IMR-90 (cell line): ENCODE data around the gene CDK14. TPM values are rescaled to one million over a fixed set of nuclear protein-coding genes. Genes with fewer than 3 reads are reported as not detected.

ENCODE experiments used
- ATAC-seq: fragments of 200-7000 bp; cut with Tn5 transposase; 2 replicates; pipeline ENCODE4 v1.9.1; 2020; ENCODE audit warnings: low read depth, mild to moderate bottlenecking, moderate library complexity
- BruUV-seq: library from RNA; stranded (reverse); fragments of 400-500 nt; replicated peaks from 2 replicates; lab custom pipeline; 2021; lab: Mats Ljungman, UMichigan
- CTCF ChIA-PET: fragments of 300-600 bp; formaldehyde crosslinking; extraction: SDS; loops from one replicate; lab custom pipeline; 2021; ENCODE audit warnings: antibody characterized with exemption; lab: Yijun Ruan, JAX
- POLR2A ChIA-PET: fragments of 300-600 bp; sonication (Branson Sonifier 250); formaldehyde crosslinking; loops from one replicate; lab custom pipeline; 2022; ENCODE audit warnings: antibody characterized with exemption; ENCODE audit not compliant: unreplicated experiment; lab: Charles Lee
- DNase-seq: peaks from one replicate; pipeline ENCODE4 v3.0.0; 2013
- H2AFZ ChIP-seq: replicated peaks from 2 replicates; pipeline ENCODE3; 2013; ENCODE audit warnings: low read length, mild to moderate bottlenecking; ENCODE audit not compliant: poor library complexity
- H2AK5ac ChIP-seq: 2 replicates; pipeline ENCODE4 v1.6.1; 2013; ENCODE audit warnings: low read depth, low read length, inconsistent platforms
- H2AK9ac ChIP-seq: replicated peaks from 2 replicates; pipeline ENCODE3; 2013; ENCODE audit warnings: mild to moderate bottlenecking, low read depth, low read length, moderate library complexity; ENCODE audit not compliant: poor library complexity
- H2BK120ac ChIP-seq: 2 replicates; pipeline ENCODE4 v1.6.1; 2013; ENCODE audit warnings: low read depth, low read length, inconsistent platforms
- H2BK15ac ChIP-seq: 3 replicates; pipeline ENCODE4 v1.6.1; 2013; ENCODE audit warnings: low read depth, low read length, inconsistent platforms
- H2BK20ac ChIP-seq: 2 replicates; pipeline ENCODE4 v1.6.1; 2013; ENCODE audit warnings: low read depth, mild to moderate bottlenecking, inconsistent platforms, low read length, moderate library complexity
- H2BK5ac ChIP-seq: 2 replicates; pipeline ENCODE4 v1.6.1; 2013; ENCODE audit warnings: mild to moderate bottlenecking, low read depth, low read length, inconsistent platforms; ENCODE audit not compliant: poor library complexity, severe bottlenecking
- H3K14ac ChIP-seq: replicated peaks from 2 replicates; pipeline ENCODE4 v1.6.1; 2013; ENCODE audit warnings: low read depth, low read length, inconsistent platforms
- H3K18ac ChIP-seq: 2 replicates; pipeline ENCODE4 v1.6.1; 2013; ENCODE audit warnings: low read depth, low read length, control low read depth
- H3K23ac ChIP-seq: 2 replicates; pipeline ENCODE4 v1.6.1; 2013; ENCODE audit warnings: low read depth, low read length, inconsistent platforms
- H3K27ac ChIP-seq: 2 replicates; pipeline ENCODE4 v1.5.1; 2013; ENCODE audit warnings: mild to moderate bottlenecking, control low read depth, low read length; ENCODE audit not compliant: insufficient read depth
- H3K27me3 ChIP-seq: 2 replicates; pipeline ENCODE4 v1.6.1; 2013; ENCODE audit warnings: low read length; ENCODE audit not compliant: control insufficient read depth, insufficient read depth
- H3K36me3 ChIP-seq: 2 replicates; pipeline ENCODE4 v1.6.1; 2013; ENCODE audit warnings: low read length, mixed read lengths; ENCODE audit not compliant: control insufficient read depth, insufficient read depth
- H3K4ac ChIP-seq: 2 replicates; pipeline ENCODE4 v1.6.1; 2013; ENCODE audit warnings: low read depth, low read length, inconsistent platforms
- H3K4me1 ChIP-seq: 2 replicates; pipeline ENCODE4 v1.6.1; 2013; ENCODE audit warnings: low read length, mixed read lengths; ENCODE audit not compliant: control insufficient read depth, insufficient read depth
- H3K4me2 ChIP-seq: 2 replicates; pipeline ENCODE4 v1.6.1; 2013; ENCODE audit warnings: low read depth, mild to moderate bottlenecking, control low read depth, low read length, moderate library complexity
- H3K4me3 ChIP-seq: 2 replicates; pipeline ENCODE4 v1.5.1; 2013; ENCODE audit warnings: low read depth, mild to moderate bottlenecking, control low read depth, low read length, moderate library complexity; ENCODE audit not compliant: insufficient read depth
- H3K56ac ChIP-seq: 2 replicates; pipeline ENCODE4 v1.6.1; 2013; ENCODE audit warnings: low read length, inconsistent platforms; ENCODE audit not compliant: insufficient read depth; ENCODE audit errors: extremely low read depth
- H3K79me1 ChIP-seq, 2 experiments: 2 replicates each; pipeline ENCODE4 v1.6.1; 2013; ENCODE audit warnings: low read length in 2 of 2, inconsistent platforms in 1 of 2, low read depth in 1 of 2
- H3K9ac ChIP-seq: 2 replicates; pipeline ENCODE4 v1.6.1; 2013; ENCODE audit warnings: low read depth, low read length, control low read depth
- H3K9me1 ChIP-seq: 2 replicates; pipeline ENCODE4 v1.6.1; 2013; ENCODE audit warnings: low read length, inconsistent platforms; ENCODE audit not compliant: insufficient read depth
- H3K9me3 ChIP-seq: 2 replicates; pipeline ENCODE4 v1.6.1; 2013; ENCODE audit warnings: low read length; ENCODE audit not compliant: control insufficient read depth, insufficient read depth
- H4K20me1 ChIP-seq: 2 replicates; pipeline ENCODE4 v1.6.1; 2013; ENCODE audit warnings: low read length, inconsistent platforms; ENCODE audit not compliant: insufficient read depth
- H4K5ac ChIP-seq: 2 replicates; pipeline ENCODE4 v1.6.1; 2013; ENCODE audit warnings: mild to moderate bottlenecking, low read depth, low read length, control low read depth
- H4K8ac ChIP-seq, 2 experiments: 2 replicates each; pipeline ENCODE4 v1.6.1; 2013; ENCODE audit warnings: low read depth in 2 of 2, low read length in 2 of 2, control low read depth in 1 of 2, inconsistent platforms in 1 of 2
- H4K91ac ChIP-seq: 2 replicates; pipeline ENCODE4 v1.6.1; 2013; ENCODE audit warnings: low read depth, low read length, inconsistent platforms; ENCODE audit not compliant: insufficient read depth
- CEBPB ChIP-seq: IDR thresholded peaks from 2 replicates; pipeline ENCODE4 v1.6.1; 2012; ENCODE audit warnings: low read depth, low read length, improper control_type of control experiment
- CHD1 ChIP-seq: IDR thresholded peaks from 2 replicates; pipeline ENCODE4 v1.6.1; 2012; ENCODE audit warnings: low read depth, low read length, improper control_type of control experiment
- ELK1 ChIP-seq: fragments of 150-350 bp; IDR thresholded peaks from 2 replicates; pipeline ENCODE4 v1.6.1; 2016; ENCODE audit warnings: low read depth, mild to moderate bottlenecking, low read length, moderate library complexity, borderline replicate concordance
- MAZ ChIP-seq: IDR thresholded peaks from 2 replicates; pipeline ENCODE4 v1.6.1; 2012; ENCODE audit warnings: low read depth, mild to moderate bottlenecking, low read length, improper control_type of control experiment, moderate library complexity, borderline replicate concordance
- NFE2L2 ChIP-seq: fragments of 150-350 bp; IDR thresholded peaks from 2 replicates; pipeline ENCODE4 v1.6.1; 2016; ENCODE audit warnings: low read depth, mild to moderate bottlenecking, low read length
- RCOR1 ChIP-seq: IDR thresholded peaks from 2 replicates; pipeline ENCODE4 v1.6.1; 2012; ENCODE audit warnings: mild to moderate bottlenecking, low read length, improper control_type of control experiment; ENCODE audit not compliant: insufficient replicate concordance
- WGBS, 2 experiments: methylation state at CpG; one replicate each; pipeline versions ENCODE4 v1.1.5 to v1.1.7; 2013; ENCODE audit warnings: missing lambda C conversion rate in 2 of 2; ENCODE audit not compliant: insufficient read length in 1 of 2; ENCODE audit errors: extremely low coverage in 2 of 2; 5-methylcytosine and 5-hydroxymethylcytosine counted together
- dilution Hi-C: fragments of 300-500 bp; cut with HindIII; formaldehyde crosslinking; loops from one replicate; pipeline ENCODE4 v1.14.3; 2018; ENCODE audit warnings: low sequenced_read_pairs; ENCODE audit not compliant: unreplicated experiment
- in situ Hi-C: fragments of 300-500 bp; cut with MboI; formaldehyde crosslinking; loops from 3 replicates; pipeline ENCODE4 v1.14.3; 2019; ENCODE audit warnings: low sequenced_read_pairs, inconsistent platforms, mixed read lengths
- intact Hi-C: fragments of 100-400 bp; cut with micrococcal nuclease; formaldehyde crosslinking; loops from 2 replicates; pipeline ENCODE4 v1.10.0; 2022
- polyA plus RNA-seq, 3 experiments: library from polyadenylated mRNA; depleted of rRNA; stranded (reverse); fragments of >200 nt; gene quantifications; 2 replicates each; pipeline ENCODE4 v1.2.3, GENCODE V29; 2012; ENCODE audit warnings: low replicate concordance in 1 of 3
- total RNA-seq: library from RNA; depleted of rRNA; stranded (reverse); fragments of >200 nt; gene quantifications from 2 replicates; pipeline ENCODE4 v1.2.3, GENCODE V29; 2012
- TF ChIP-seq, protein P1 (sequence below): conservative IDR thresholded peaks from 2 replicates; pipeline ENCODE4 v1.5.1; 2012; ENCODE audit warnings: mild to moderate bottlenecking, low read depth, low read length, improper control_type of control experiment
- TF ChIP-seq, protein P2 (sequence below): fragments of 150-350 bp; IDR thresholded peaks from 2 replicates; pipeline ENCODE4 v1.6.1; 2017; ENCODE audit warnings: mild to moderate bottlenecking, antibody characterized with exemption, low read length, low read depth

Gene CDK14
- total and polyA plus RNA-seq, 2 of the 4 experiments (the other 2 are of a cell fraction) = 10.1 to 29.6 TPM

DNA sequence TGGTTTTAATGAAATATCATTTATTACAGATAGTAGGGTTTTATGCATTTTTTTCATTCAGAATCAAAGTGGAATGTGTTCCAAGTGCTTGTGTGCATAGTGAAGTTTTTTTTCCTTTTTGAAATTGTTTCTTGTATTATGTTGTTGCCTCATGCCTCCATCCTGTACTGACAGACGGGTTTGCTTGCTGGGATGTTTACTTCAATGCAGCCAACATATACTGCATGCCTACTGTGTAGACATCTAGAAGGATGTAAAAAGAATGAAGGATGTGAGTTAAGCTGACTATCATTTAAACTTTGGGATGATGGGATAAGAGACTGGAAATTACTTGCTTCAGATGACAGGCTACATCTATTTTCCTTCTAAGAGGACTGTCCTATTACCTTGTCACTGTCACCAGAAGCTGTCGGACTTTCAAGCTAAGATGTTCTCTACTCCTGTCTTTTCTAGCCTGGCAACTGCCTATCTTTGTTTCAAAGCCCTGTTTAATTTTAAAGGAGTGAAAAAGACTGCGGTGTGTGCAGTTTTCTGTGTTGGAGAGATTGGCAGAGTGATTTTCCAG, 243.7 kb downstream of the CDK14 start:
- H3K4ac ChIP-seq = no peak overlapping the region
- no peak overlapping the region for H4K91ac ChIP-seq
- H3K4me2 ChIP-seq = no peak overlapping the region
- no peaks in the 10 kb centered on the region for H3K36me3 ChIP-seq
- DNase-seq = no peak
- intact Hi-C loops (no loop called here), in situ Hi-C loops (no loop called here), dilution Hi-C loops (no loop called here)
- H3K79me1 ChIP-seq = peaks cover 4 to 18% of the 10 kb centered on the region in 2 experiments; a peak in 3 of 4 replicates
- TF ChIP-seq, protein P1, sequence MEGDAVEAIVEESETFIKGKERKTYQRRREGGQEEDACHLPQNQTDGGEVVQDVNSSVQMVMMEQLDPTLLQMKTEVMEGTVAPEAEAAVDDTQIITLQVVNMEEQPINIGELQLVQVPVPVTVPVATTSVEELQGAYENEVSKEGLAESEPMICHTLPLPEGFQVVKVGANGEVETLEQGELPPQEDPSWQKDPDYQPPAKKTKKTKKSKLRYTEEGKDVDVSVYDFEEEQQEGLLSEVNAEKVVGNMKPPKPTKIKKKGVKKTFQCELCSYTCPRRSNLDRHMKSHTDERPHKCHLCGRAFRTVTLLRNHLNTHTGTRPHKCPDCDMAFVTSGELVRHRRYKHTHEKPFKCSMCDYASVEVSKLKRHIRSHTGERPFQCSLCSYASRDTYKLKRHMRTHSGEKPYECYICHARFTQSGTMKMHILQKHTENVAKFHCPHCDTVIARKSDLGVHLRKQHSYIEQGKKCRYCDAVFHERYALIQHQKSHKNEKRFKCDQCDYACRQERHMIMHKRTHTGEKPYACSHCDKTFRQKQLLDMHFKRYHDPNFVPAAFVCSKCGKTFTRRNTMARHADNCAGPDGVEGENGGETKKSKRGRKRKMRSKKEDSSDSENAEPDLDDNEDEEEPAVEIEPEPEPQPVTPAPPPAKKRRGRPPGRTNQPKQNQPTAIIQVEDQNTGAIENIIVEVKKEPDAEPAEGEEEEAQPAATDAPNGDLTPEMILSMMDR = no peak
- TF ChIP-seq CHD1 (no peak), ELK1 (no peak), MAZ (no peak), CEBPB (no peak), NFE2L2 (no peak), RCOR1 (no peak)
- TF ChIP-seq, protein P2, sequence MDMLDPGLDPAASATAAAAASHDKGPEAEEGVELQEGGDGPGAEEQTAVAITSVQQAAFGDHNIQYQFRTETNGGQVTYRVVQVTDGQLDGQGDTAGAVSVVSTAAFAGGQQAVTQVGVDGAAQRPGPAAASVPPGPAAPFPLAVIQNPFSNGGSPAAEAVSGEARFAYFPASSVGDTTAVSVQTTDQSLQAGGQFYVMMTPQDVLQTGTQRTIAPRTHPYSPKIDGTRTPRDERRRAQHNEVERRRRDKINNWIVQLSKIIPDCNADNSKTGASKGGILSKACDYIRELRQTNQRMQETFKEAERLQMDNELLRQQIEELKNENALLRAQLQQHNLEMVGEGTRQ = no peak
- no peaks in the 10 kb centered on the region for H3K27me3 ChIP-seq
- H2AK9ac ChIP-seq = no peak overlapping the region
- no peak overlapping the region for H3K27ac ChIP-seq
- H3K23ac ChIP-seq = no peak overlapping the region
- H4K8ac ChIP-seq = no peak overlapping the region
- no peak overlapping the region for H2AFZ ChIP-seq
- H4K5ac ChIP-seq = no peak overlapping the region
- H2AK5ac ChIP-seq = no peak overlapping the region
- no peak overlapping the region for H3K18ac ChIP-seq
- no peaks in the 10 kb centered on the region for H4K20me1 ChIP-seq
- H3K4me3 ChIP-seq = no peak overlapping the region
- H3K4me1 ChIP-seq = no peaks in the 10 kb centered on the region
- no peak overlapping the region for H2BK15ac ChIP-seq
- no peak overlapping the region for H2BK5ac ChIP-seq
- POLR2A ChIA-PET = interaction anchor here (0.6 kb wide), 1 partner anchor 140 kb away, joined by 3 read pairs; no protein-coding TSS in a partner anchor
- H3K9me3 ChIP-seq = 0 out of 2 replicates have a peak, but pooled peaks cover 2% of the 10 kb centered on the region
- ATAC-seq = no peak
- CTCF ChIA-PET = no interaction called here
- H3K9ac ChIP-seq = no peak overlapping the region
- H3K56ac ChIP-seq = no peak overlapping the region
- H3K14ac ChIP-seq = no peak overlapping the region
- no peak overlapping the region for H2BK120ac ChIP-seq
- no peak overlapping the region for H2BK20ac ChIP-seq
- H3K9me1 ChIP-seq = no peaks in the 10 kb centered on the region
- 80% methylated on average over 1 of the region's 3 CpGs; no CpG with 5 or more reads in 1 of the 2 experiments for WGBS, 2 experiments
- BruUV-seq = no TSS peak
